ENCODE data around the gene TPM2. TPM values are rescaled to one million over a fixed set of nuclear protein-coding genes. Genes with fewer than 3 reads are reported as not detected.

The TPM2 gene
- total RNA-seq, 1 donor from 2014 or later, result 110 TPM

GRCh38 chr9:35725362-35725761 lies 35.6 kb upstream of the TPM2 start:
- H3K27me3 ChIP-seq (ENCODE audit: low read depth), result no peaks in the 10 kb centered on the region
- no peaks in the 10 kb centered on the region for H3K9me3 ChIP-seq
- intact Hi-C loops (cut with DNase I), result no loop called here
- DNase-seq (no peak), ATAC-seq (no peak)
- no peak for TF ChIP-seq CTCF (IDR thresholded peaks at IDR 0.05)
- H3K36me3 ChIP-seq, result peaks cover 65% of the 10 kb centered on the region
- no peak overlapping the region for H3K4me3 ChIP-seq
- H3K4me1 ChIP-seq, result peaks cover 47% of the 10 kb centered on the region
- H3K27ac ChIP-seq, result no peak overlapping the region

- no peak overlapping the region for H3K27ac ChIP-seq
- H3K4me3 ChIP-seq, result no peak overlapping the region
- H3K4me1 ChIP-seq, result peaks cover 32% of the 10 kb centered on the region
- TF ChIP-seq CTCF (IDR thresholded peaks at IDR 0.05), result no peak
- no peaks in the 10 kb centered on the region for H3K9me3 ChIP-seq
- ATAC-seq (no peak), DNase-seq (no peak)
- peaks cover 79% of the 10 kb centered on the region for H3K36me3 ChIP-seq
- H3K27me3 ChIP-seq (ENCODE audit: low read depth), result no peaks in the 10 kb centered on the region
- intact Hi-C loops (cut with DNase I), result no loop called here
Observed at GRCh38 chr9:35723908-35724307, 34.2 kb upstream of the TPM2 start.

- Histone ChIP-seq H3K4me3 (no peak overlapping the region), H3K9me3 (no peaks in the 10 kb centered on the region), H3K27ac (no peak overlapping the region), H3K4me1 (peaks cover 27% of the 10 kb centered on the region), H3K27me3 (ENCODE audit: low read depth) (no peaks in the 10 kb centered on the region), H3K36me3 (peaks cover 84% of the 10 kb centered on the region)
- DNase-seq (no peak), ATAC-seq (no peak)
- no peak for TF ChIP-seq CTCF (IDR thresholded peaks at IDR 0.05)
- intact Hi-C loops (cut with DNase I), result no loop called here
Observed at GRCh38 chr9:35723426-35723825, 33.7 kb upstream of the TPM2 start.

GRCh38 chr9:35719546-35719945 lies 29.8 kb upstream of the TPM2 start:
- no peak for DNase-seq
- Histone ChIP-seq H3K36me3 (peaks cover 100% of the 10 kb centered on the region), H3K4me3 (no peak overlapping the region), H3K27me3 (ENCODE audit: low read depth) (no peaks in the 10 kb centered on the region), H3K4me1 (no peaks in the 10 kb centered on the region), H3K27ac (no peak overlapping the region), H3K9me3 (no peaks in the 10 kb centered on the region)
- no peak for ATAC-seq
- TF ChIP-seq CTCF (IDR thresholded peaks at IDR 0.05), result no peak
- intact Hi-C loops (cut with DNase I), result no loop called here

GRCh38 chr9:35718721-35719511 lies 29.2 kb upstream of the TPM2 start:
- Histone ChIP-seq H3K4me1 (no peaks in the 10 kb centered on the region), H3K27me3 (ENCODE audit: low read depth) (no peaks in the 10 kb centered on the region), H3K4me3 (no peak overlapping the region), H3K27ac (no peak overlapping the region), H3K36me3 (peaks cover 100% of the 10 kb centered on the region), H3K9me3 (no peaks in the 10 kb centered on the region)
- ATAC-seq, result peak in 1 of 2 donors; percentile 34
- no peak for DNase-seq
- TF ChIP-seq CTCF (IDR thresholded peaks at IDR 0.05), result no peak
- intact Hi-C loops (cut with DNase I), result no loop called here
